GM12865 (cell line): Measurements from ENCODE around the gene ALDH1A3.
A peak's percentile ranks its signal among the peaks of the same experiment; 100 is the strongest.

ENCODE experiments used
- DNase-seq: peaks from one replicate; pipeline ENCODE4 v3.0.0; 2010; ENCODE audit warnings: low read depth
- H3K4me3 ChIP-seq: 2 replicates; pipeline ENCODE4 v1.5.1; 2011; ENCODE audit warnings: mild to moderate bottlenecking, low read depth, low read length, control low read depth
- CTCF ChIP-seq: IDR thresholded peaks from 2 replicates; pipeline ENCODE4 v1.5.1; 2011; ENCODE audit warnings: low read length, control low read depth, low read depth, inconsistent platforms; ENCODE audit not compliant: insufficient read depth; ENCODE audit errors: missing control alignments

Gene ALDH1A3

GRCh38 chr15:100925480-100925879, 45.8 kb downstream of the ALDH1A3 start:
- no peak for DNase-seq
- H3K4me3 ChIP-seq = no peak overlapping the region
- TF ChIP-seq CTCF = no peak

- peak; percentile 46 for TF ChIP-seq CTCF
- no peak overlapping the region for H3K4me3 ChIP-seq
- peak; percentile 70 for DNase-seq
Observed at GRCh38 chr15:100926258-100926657, 46.6 kb downstream of the ALDH1A3 start.

- no peak for TF ChIP-seq CTCF
- H3K4me3 ChIP-seq = no peak overlapping the region
- DNase-seq = peak; percentile 51
Observed at GRCh38 chr15:100926971-100927756, 47.5 kb downstream of the ALDH1A3 start.

GRCh38 chr15:100928632-100929280, 49.1 kb downstream of the ALDH1A3 start:
- no peak for DNase-seq
- no peak for TF ChIP-seq CTCF
- H3K4me3 ChIP-seq = no peak overlapping the region

GRCh38 chr15:100929641-100930042, 50.0 kb downstream of the ALDH1A3 start:
- peak; percentile 44 for DNase-seq
- H3K4me3 ChIP-seq = no peak overlapping the region
- TF ChIP-seq CTCF = no peak

- no peak overlapping the region for H3K4me3 ChIP-seq
- DNase-seq = no peak
- no peak for TF ChIP-seq CTCF
Observed at GRCh38 chr15:100930306-100930848, 50.7 kb downstream of the ALDH1A3 start.
